NB4 (cell line): Measurements from ENCODE around the gene AGPAT3.

Experiments used
- DNase-seq: peaks from one replicate; pipeline ENCODE4 v3.0.0; 2010; ENCODE audit warnings: low read depth
- H3K4me3 ChIP-seq: one replicate; pipeline ENCODE4 v1.5.1; 2011; ENCODE audit warnings: mild to moderate bottlenecking, low read depth, low read length, moderate library complexity
- CTCF ChIP-seq: IDR thresholded peaks from one replicate; pipeline ENCODE4 v1.5.1; 2012; ENCODE audit warnings: low read depth, low read length
- MAX ChIP-seq: IDR thresholded peaks from 2 replicates; pipeline ENCODE4 v1.6.1; 2011; ENCODE audit warnings: low read depth, low read length
- MYC ChIP-seq: IDR thresholded peaks from 2 replicates; pipeline ENCODE4 v1.6.1; 2011; ENCODE audit warnings: low read depth, low read length
- POLR2A ChIP-seq: IDR thresholded peaks from 2 replicates; pipeline ENCODE4 v1.6.1; 2011; ENCODE audit warnings: mild to moderate bottlenecking; ENCODE audit not compliant: insufficient read length; ENCODE audit errors: extremely low read depth

The AGPAT3 gene

GRCh38 chr21:43916691-43917514 lies 51.9 kb downstream of the AGPAT3 start:
- no peak for TF ChIP-seq POLR2A
- no peak for TF ChIP-seq CTCF
- TF ChIP-seq MAX: no peak
- TF ChIP-seq MYC: no peak
- H3K4me3 ChIP-seq: peak overlapping the region; percentile 64
- DNase-seq: peak; percentile 79

- TF ChIP-seq MAX (peak; percentile 30; the same call in 1 of the 2 replicates), CTCF (no peak)
- DNase-seq: no peak
- peak overlapping the region; percentile 64 for H3K4me3 ChIP-seq
Measured at GRCh38 chr21:43917515-43918384, 52.7 kb downstream of the AGPAT3 start.

GRCh38 chr21:43918385-43918947 lies 53.4 kb downstream of the AGPAT3 start:
- no peak for DNase-seq
- no peak overlapping the region for H3K4me3 ChIP-seq

GRCh38 chr21:43919283-43919682 lies 54.3 kb downstream of the AGPAT3 start:
- TF ChIP-seq CTCF: no peak
- no peak for TF ChIP-seq MYC
- no peak for TF ChIP-seq POLR2A
- TF ChIP-seq MAX: no peak
- DNase-seq: no peak
- no peak overlapping the region for H3K4me3 ChIP-seq

More at GRCh38 chr21:43918385-43918947, 53.4 kb downstream of the AGPAT3 start:
- no peak for TF ChIP-seq MAX

GRCh38 chr21:43919871-43920801 lies 55.1 kb downstream of the AGPAT3 start:
- no peak overlapping the region for H3K4me3 ChIP-seq
- no peak for DNase-seq
- TF ChIP-seq MAX (no peak), CTCF (no peak), MYC (no peak)
